Fibroblast of peridontal ligament (primary cell): Measurements from ENCODE around the gene PTH1R.

Source experiments
- DNase-seq: peaks from one replicate; pipeline ENCODE4 v3.0.0-alpha.2; 2010; ENCODE audit errors: extremely low read depth

Gene PTH1R

GRCh38 chr3:46930166-46930944 lies 52.8 kb downstream of the PTH1R start:
- no peak for DNase-seq

GRCh38 chr3:46930945-46931403 lies 53.5 kb downstream of the PTH1R start:
- DNase-seq, result no peak

GRCh38 chr3:46931631-46932331 lies 54.3 kb downstream of the PTH1R start:
- DNase-seq, result no peak

GRCh38 chr3:46932455-46933225 lies 55.1 kb downstream of the PTH1R start:
- no peak for DNase-seq

- DNase-seq, result no peak
These were observed 55.7 kb downstream of the PTH1R start for GRCh38 chr3:46933261-46933660.

GRCh38 chr3:46934072-46934471 lies 56.6 kb downstream of the PTH1R start:
- DNase-seq, result no peak

GRCh38 chr3:46934498-46935167 lies 57.1 kb downstream of the PTH1R start:
- DNase-seq, result peak; percentile 35

GRCh38 chr3:46935168-46935858 lies 57.8 kb downstream of the PTH1R start:
- DNase-seq, result peak; percentile 94

GRCh38 chr3:46935989-46936558 lies 58.6 kb downstream of the PTH1R start:
- no peak for DNase-seq

- DNase-seq, result no peak
These were observed 59.3 kb downstream of the PTH1R start for GRCh38 chr3:46936733-46937250.

- DNase-seq, result no peak
These were observed 60.6 kb downstream of the PTH1R start for GRCh38 chr3:46938118-46938517.

- no peak for DNase-seq
These were observed 62.3 kb downstream of the PTH1R start for GRCh38 chr3:46939578-46940445.

GRCh38 chr3:46942076-46942475 lies 64.6 kb downstream of the PTH1R start:
- DNase-seq, result no peak

GRCh38 chr3:46942481-46943236 lies 65.1 kb downstream of the PTH1R start:
- no peak for DNase-seq

GRCh38 chr3:46943237-46944187 lies 66.0 kb downstream of the PTH1R start:
- no peak for DNase-seq

- no peak for DNase-seq
These were observed 66.7 kb downstream of the PTH1R start for GRCh38 chr3:46944191-46944590.

GRCh38 chr3:46946416-46946815 lies 68.9 kb downstream of the PTH1R start:
- no peak for DNase-seq
